AG09309 (cell line): Measurements from ENCODE around the gene FLOT2.
A peak's percentile ranks its signal among the peaks of the same experiment; 100 is the strongest.

Experiments
- DNase-seq: peaks from one replicate; pipeline ENCODE4 v3.0.0-alpha.2; 2010; ENCODE audit warnings: low read depth
- H3K4me3 ChIP-seq: 2 replicates; pipeline ENCODE4 v1.5.1; 2011; ENCODE audit warnings: mild to moderate bottlenecking, low read depth, low read length, moderate library complexity; ENCODE audit not compliant: control insufficient read depth
- TF ChIP-seq, protein P1 (sequence below): IDR thresholded peaks from 2 replicates; pipeline ENCODE4 v1.5.1; 2011; ENCODE audit warnings: mild to moderate bottlenecking, low read depth, low read length, inconsistent platforms; ENCODE audit not compliant: insufficient read depth, control insufficient read depth; ENCODE audit errors: missing control alignments

FLOT2 gene

DNA sequence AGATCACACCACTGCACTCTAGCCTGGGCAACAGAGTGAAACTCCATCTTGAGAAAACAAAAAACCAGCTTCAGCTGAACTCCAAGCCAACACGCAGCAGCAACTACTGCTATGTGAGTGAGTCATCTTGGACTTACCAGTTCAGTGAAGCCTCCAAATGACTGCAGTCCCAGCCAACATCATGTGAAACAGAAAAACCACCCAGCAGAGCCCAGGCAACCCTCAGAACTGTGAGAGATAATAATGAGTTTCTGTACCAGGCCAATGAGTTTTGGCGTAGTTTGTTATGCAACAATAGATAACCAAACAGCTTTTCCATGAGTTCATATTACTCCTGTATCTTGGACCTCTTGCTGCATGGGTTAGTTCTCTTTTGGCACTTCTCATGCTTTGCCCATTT lies 30.5 kb upstream of the FLOT2 start:
- DNase-seq = no peak
- no peak overlapping the region for H3K4me3 ChIP-seq
- TF ChIP-seq, protein P1, sequence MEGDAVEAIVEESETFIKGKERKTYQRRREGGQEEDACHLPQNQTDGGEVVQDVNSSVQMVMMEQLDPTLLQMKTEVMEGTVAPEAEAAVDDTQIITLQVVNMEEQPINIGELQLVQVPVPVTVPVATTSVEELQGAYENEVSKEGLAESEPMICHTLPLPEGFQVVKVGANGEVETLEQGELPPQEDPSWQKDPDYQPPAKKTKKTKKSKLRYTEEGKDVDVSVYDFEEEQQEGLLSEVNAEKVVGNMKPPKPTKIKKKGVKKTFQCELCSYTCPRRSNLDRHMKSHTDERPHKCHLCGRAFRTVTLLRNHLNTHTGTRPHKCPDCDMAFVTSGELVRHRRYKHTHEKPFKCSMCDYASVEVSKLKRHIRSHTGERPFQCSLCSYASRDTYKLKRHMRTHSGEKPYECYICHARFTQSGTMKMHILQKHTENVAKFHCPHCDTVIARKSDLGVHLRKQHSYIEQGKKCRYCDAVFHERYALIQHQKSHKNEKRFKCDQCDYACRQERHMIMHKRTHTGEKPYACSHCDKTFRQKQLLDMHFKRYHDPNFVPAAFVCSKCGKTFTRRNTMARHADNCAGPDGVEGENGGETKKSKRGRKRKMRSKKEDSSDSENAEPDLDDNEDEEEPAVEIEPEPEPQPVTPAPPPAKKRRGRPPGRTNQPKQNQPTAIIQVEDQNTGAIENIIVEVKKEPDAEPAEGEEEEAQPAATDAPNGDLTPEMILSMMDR = no peak

DNA sequence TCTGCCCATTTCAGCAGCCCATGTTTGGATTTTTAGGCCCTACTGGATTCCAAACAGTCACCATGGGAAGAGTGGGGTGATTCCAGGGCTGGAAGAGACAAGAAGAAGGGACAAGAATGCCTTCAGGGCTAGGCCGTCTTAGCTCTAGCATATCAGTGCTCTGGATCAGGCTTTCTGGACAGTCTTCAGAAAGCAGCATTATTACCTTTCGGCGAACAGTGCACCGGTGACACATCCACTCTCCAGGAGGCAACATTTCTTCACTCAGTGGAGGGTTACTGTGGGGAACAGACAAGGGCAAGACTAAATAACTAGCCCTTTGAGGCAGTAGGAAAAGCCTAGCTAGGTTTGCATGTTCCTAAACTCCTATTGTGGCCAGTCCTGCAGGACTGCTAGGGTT lies 29.3 kb upstream of the FLOT2 start:
- TF ChIP-seq, protein P1 = no peak
- no peak for DNase-seq
- H3K4me3 ChIP-seq = no peak overlapping the region

GRCh38 chr17:28926366-28926765 lies 28.8 kb upstream of the FLOT2 start:
- TF ChIP-seq, protein P1 = no peak
- DNase-seq = no peak
- H3K4me3 ChIP-seq = no peak overlapping the region

GRCh38 chr17:28925912-28926365 lies 28.4 kb upstream of the FLOT2 start:
- TF ChIP-seq, protein P1 = no peak
- peak; percentile 71 for DNase-seq
- H3K4me3 ChIP-seq = no peak overlapping the region

DNA sequence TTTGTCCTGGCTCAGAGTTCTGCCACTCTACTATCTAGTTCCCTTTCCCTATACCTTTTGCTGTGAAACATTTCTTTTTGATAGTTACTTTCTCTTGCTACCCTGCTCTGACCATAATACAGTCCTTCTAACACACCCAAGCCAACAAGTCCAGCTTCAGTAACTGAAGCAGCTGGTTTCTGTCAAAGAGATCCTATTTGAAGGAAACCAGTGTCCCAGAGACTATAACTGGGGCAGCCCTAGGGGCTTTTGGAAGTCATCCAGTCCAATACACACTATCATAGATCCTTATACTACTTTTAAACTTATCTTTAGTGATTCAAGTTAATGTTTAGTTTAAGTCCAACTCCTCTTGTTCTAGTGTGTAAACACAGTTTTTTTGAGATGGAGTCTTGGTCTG lies 22.7 kb upstream of the FLOT2 start:
- TF ChIP-seq, protein P1 = no peak
- no peak overlapping the region for H3K4me3 ChIP-seq
- no peak for DNase-seq

GRCh38 chr17:28918295-28918694 lies 20.8 kb upstream of the FLOT2 start:
- no peak for DNase-seq
- H3K4me3 ChIP-seq = no peak overlapping the region
- TF ChIP-seq, protein P1 = no peak

- no peak overlapping the region for H3K4me3 ChIP-seq
- DNase-seq = no peak
- TF ChIP-seq, protein P1 = no peak
Observed at GRCh38 chr17:28917465-28917864, 19.9 kb upstream of the FLOT2 start.
